ENCODE data around the gene KLHL22. TPM values are rescaled to one million over a fixed set of nuclear protein-coding genes. Genes with fewer than 3 reads are reported as not detected.

Gene KLHL22
- total and polyA plus RNA-seq, 2 of the 4 experiments (the other 2 are of a cell fraction), result 27.1 to 30.1 TPM

- POLR2A ChIA-PET (ENCODE audit: unreplicated experiment), result no interaction called here
- Histone ChIP-seq H3K27me3 (ENCODE audit: control insufficient read depth, insufficient read depth, low read length) (no peaks in the 10 kb centered on the region), H2BK120ac (ENCODE audit: low read depth, low read length) (no peak overlapping the region), H4K5ac (ENCODE audit: low read depth, low read length) (no peak overlapping the region), H3K9me1 (ENCODE audit: insufficient read depth, low read length) (no peaks in the 10 kb centered on the region; the same call in 1 of the 2 replicates), H2BK15ac (ENCODE audit: low read depth, low read length) (no peak overlapping the region), H3K9me3 (ENCODE audit: control insufficient read depth, insufficient read depth, low read length) (no peaks in the 10 kb centered on the region), H2BK5ac (ENCODE audit: low read depth, low read length, poor library complexity, severe bottlenecking) (no peak overlapping the region), H3K23ac (ENCODE audit: low read depth, low read length) (no peak overlapping the region), H3K36me3 (ENCODE audit: control insufficient read depth, insufficient read depth, low read length) (peaks cover 51% of the 10 kb centered on the region), H3K9ac (ENCODE audit: low read depth, low read length) (no peak overlapping the region), H4K8ac (ENCODE audit: low read depth in 2 of 2, low read length in 2 of 2) (no peak overlapping the region), H2AK5ac (ENCODE audit: low read depth, low read length) (no peak overlapping the region), H3K56ac (ENCODE audit: extremely low read depth, insufficient read depth, low read length) (no peak overlapping the region), H2AFZ (replicated peaks; ENCODE audit: low read length, poor library complexity) (no peak overlapping the region), H3K79me1 (ENCODE audit: low read depth in 1 of 2, low read length in 2 of 2) (peaks cover 3 to 33% of the 10 kb centered on the region in 2 experiments; a peak in 3 of 4 replicates), H3K4me2 (ENCODE audit: low read depth, low read length) (no peak overlapping the region), H4K91ac (ENCODE audit: insufficient read depth, low read depth, low read length) (no peak overlapping the region), H3K14ac (replicated peaks; ENCODE audit: low read depth, low read length) (no peak overlapping the region), H3K18ac (ENCODE audit: low read depth, low read length) (no peak overlapping the region), H4K20me1 (ENCODE audit: insufficient read depth, low read length) (peaks cover 56% of the 10 kb centered on the region), H2BK20ac (ENCODE audit: low read depth, low read length) (no peak overlapping the region), H3K4ac (ENCODE audit: low read depth, low read length) (no peak overlapping the region), H3K4me3 (ENCODE audit: insufficient read depth, low read depth, low read length) (no peak overlapping the region), H3K4me1 (ENCODE audit: control insufficient read depth, insufficient read depth, low read length) (peaks cover 13% of the 10 kb centered on the region; the same call in 1 of the 2 replicates), H2AK9ac (replicated peaks; ENCODE audit: low read depth, low read length, poor library complexity) (no peak overlapping the region), H3K27ac (ENCODE audit: insufficient read depth, low read length) (no peak overlapping the region)
- dilution Hi-C loops (cut with HindIII; ENCODE audit: low sequenced_read_pairs, unreplicated experiment) (no loop called here), in situ Hi-C loops (cut with MboI; ENCODE audit: low sequenced_read_pairs) (no loop called here), intact Hi-C loops (cut with micrococcal nuclease) (no loop called here)
- BruUV-seq (replicated peaks), result TSS peak; percentile 64
- no peak for ATAC-seq (ENCODE audit: low read depth)
- TF ChIP-seq RAD21 (IDR thresholded peaks at IDR 0.05; ENCODE audit: low read length), result no peak
- no peak for TF ChIP-seq CEBPB (IDR thresholded peaks at IDR 0.05; ENCODE audit: low read depth, low read length)
- no peak for TF ChIP-seq RFX5 (IDR thresholded peaks at IDR 0.05; ENCODE audit: low read depth, low read length)
- no peak for TF ChIP-seq ELK1 (IDR thresholded peaks at IDR 0.05; ENCODE audit: borderline replicate concordance, low read depth, low read length)
- TF ChIP-seq BHLHE40 (IDR thresholded peaks at IDR 0.05; ENCODE audit: low read depth, low read length), result no peak
- no peak for TF ChIP-seq MAFK (IDR thresholded peaks at IDR 0.05; ENCODE audit: low read depth, low read length)
- TF ChIP-seq CHD1 (IDR thresholded peaks at IDR 0.05; ENCODE audit: low read depth, low read length), result no peak
- TF ChIP-seq POLR2A (IDR thresholded peaks at IDR 0.05; ENCODE audit: low read depth, low read length), result no peak
- no peak for TF ChIP-seq SMC3 (IDR thresholded peaks at IDR 0.05; ENCODE audit: low read depth, low read length)
- TF ChIP-seq FOS (IDR thresholded peaks at IDR 0.05; ENCODE audit: low read depth, low read length), result no peak
- TF ChIP-seq, protein P1, sequence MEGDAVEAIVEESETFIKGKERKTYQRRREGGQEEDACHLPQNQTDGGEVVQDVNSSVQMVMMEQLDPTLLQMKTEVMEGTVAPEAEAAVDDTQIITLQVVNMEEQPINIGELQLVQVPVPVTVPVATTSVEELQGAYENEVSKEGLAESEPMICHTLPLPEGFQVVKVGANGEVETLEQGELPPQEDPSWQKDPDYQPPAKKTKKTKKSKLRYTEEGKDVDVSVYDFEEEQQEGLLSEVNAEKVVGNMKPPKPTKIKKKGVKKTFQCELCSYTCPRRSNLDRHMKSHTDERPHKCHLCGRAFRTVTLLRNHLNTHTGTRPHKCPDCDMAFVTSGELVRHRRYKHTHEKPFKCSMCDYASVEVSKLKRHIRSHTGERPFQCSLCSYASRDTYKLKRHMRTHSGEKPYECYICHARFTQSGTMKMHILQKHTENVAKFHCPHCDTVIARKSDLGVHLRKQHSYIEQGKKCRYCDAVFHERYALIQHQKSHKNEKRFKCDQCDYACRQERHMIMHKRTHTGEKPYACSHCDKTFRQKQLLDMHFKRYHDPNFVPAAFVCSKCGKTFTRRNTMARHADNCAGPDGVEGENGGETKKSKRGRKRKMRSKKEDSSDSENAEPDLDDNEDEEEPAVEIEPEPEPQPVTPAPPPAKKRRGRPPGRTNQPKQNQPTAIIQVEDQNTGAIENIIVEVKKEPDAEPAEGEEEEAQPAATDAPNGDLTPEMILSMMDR (conservative IDR thresholded peaks at IDR 0.05; ENCODE audit: low read depth, low read length), result no peak
- TF ChIP-seq NFE2L2 (IDR thresholded peaks at IDR 0.05; ENCODE audit: low read depth, low read length), result no peak
- WGBS, 2 experiments (ENCODE audit: extremely low coverage in 2 of 2, insufficient read length in 1 of 2), result 83% methylated on average over 79 of the region's 96 CpGs; no CpG with 5 or more reads in 1 of the 2 experiments
- no peak for DNase-seq
- CTCF ChIA-PET, result no interaction called here
Measured at GRCh38 chr22:20425566-20426258, 69.9 kb downstream of the KLHL22 start.

Measured in IMR-90 (cell line).